BE2C (cell line): ENCODE data around the gene IQCF2.

Experiments used
- DNase-seq: peaks from one replicate; pipeline ENCODE4 v3.0.0-alpha.2; 2020
- H3K27me3 ChIP-seq: fragments of 250-450 bp; sonication (Bioruptor Pico); 2 replicates; pipeline ENCODE4 v1.5.1; 2020; ENCODE audit warnings: mild to moderate bottlenecking
- H3K36me3 ChIP-seq: fragments of 250-450 bp; sonication (Bioruptor Pico); 2 replicates; pipeline ENCODE4 v1.5.1; 2020; ENCODE audit warnings: mild to moderate bottlenecking
- H3K4me1 ChIP-seq: fragments of 250-450 bp; sonication (Bioruptor Pico); 2 replicates; pipeline ENCODE4 v1.5.1; 2020
- H3K4me3 ChIP-seq: 2 replicates; pipeline ENCODE4 v1.5.1; 2011; ENCODE audit warnings: low read depth, low read length
- H3K9me3 ChIP-seq: fragments of 250-450 bp; sonication (Bioruptor Pico); 2 replicates; pipeline ENCODE4 v1.5.1; 2020
- CTCF ChIP-seq: IDR thresholded peaks from 2 replicates; pipeline ENCODE4 v1.5.1; 2012; ENCODE audit warnings: mild to moderate bottlenecking, low read depth, low read length

Gene IQCF2

GRCh38 chr3:51887620-51888019 lies 26.2 kb downstream of the IQCF2 start:
- no peak for DNase-seq
- no peak for TF ChIP-seq CTCF
- H3K27me3 ChIP-seq = no peaks in the 10 kb centered on the region
- H3K36me3 ChIP-seq = no peaks in the 10 kb centered on the region
- no peaks in the 10 kb centered on the region for H3K4me1 ChIP-seq
- no peak overlapping the region for H3K4me3 ChIP-seq
- no peaks in the 10 kb centered on the region for H3K9me3 ChIP-seq

GRCh38 chr3:51888463-51889105 lies 27.2 kb downstream of the IQCF2 start:
- no peak for TF ChIP-seq CTCF
- no peaks in the 10 kb centered on the region for H3K36me3 ChIP-seq
- no peaks in the 10 kb centered on the region for H3K9me3 ChIP-seq
- no peaks in the 10 kb centered on the region for H3K27me3 ChIP-seq
- no peak for DNase-seq
- H3K4me1 ChIP-seq = no peaks in the 10 kb centered on the region
- no peak overlapping the region for H3K4me3 ChIP-seq

GRCh38 chr3:51891242-51892039 lies 30.0 kb downstream of the IQCF2 start:
- TF ChIP-seq CTCF = no peak
- no peaks in the 10 kb centered on the region for H3K27me3 ChIP-seq
- H3K4me3 ChIP-seq = no peak overlapping the region
- H3K36me3 ChIP-seq = no peaks in the 10 kb centered on the region
- H3K9me3 ChIP-seq = no peaks in the 10 kb centered on the region
- no peak for DNase-seq
- H3K4me1 ChIP-seq = no peaks in the 10 kb centered on the region

- TF ChIP-seq CTCF = no peak
- H3K4me3 ChIP-seq = no peak overlapping the region
- no peaks in the 10 kb centered on the region for H3K36me3 ChIP-seq
- H3K4me1 ChIP-seq = no peaks in the 10 kb centered on the region
- H3K27me3 ChIP-seq = peaks cover 9% of the 10 kb centered on the region; the same call in 1 of the 2 replicates
- no peaks in the 10 kb centered on the region for H3K9me3 ChIP-seq
- DNase-seq = no peak
These were observed 33.0 kb downstream of the IQCF2 start for GRCh38 chr3:51894391-51894790.

- Histone ChIP-seq H3K27me3 (peaks cover 9% of the 10 kb centered on the region; the same call in 1 of the 2 replicates), H3K9me3 (no peaks in the 10 kb centered on the region), H3K4me3 (no peak overlapping the region), H3K36me3 (no peaks in the 10 kb centered on the region), H3K4me1 (no peaks in the 10 kb centered on the region)
- no peak for TF ChIP-seq CTCF
- DNase-seq = no peak
These were observed 33.5 kb downstream of the IQCF2 start for GRCh38 chr3:51894939-51895338.
